HL-60 (cell line): Measurements from ENCODE around the gene DNALI1.

Experiments used
- GABPA ChIP-seq: IDR thresholded peaks from 2 replicates; pipeline ENCODE4 v1.6.1; 2012; ENCODE audit warnings: low read depth
- POLR2AphosphoS5 ChIP-seq: IDR thresholded peaks from 2 replicates; pipeline ENCODE4 v1.6.1; 2012; ENCODE audit warnings: low read depth
- TF ChIP-seq, protein P1 (sequence below): IDR thresholded peaks from one replicate; pipeline ENCODE4 v1.5.1; 2011; ENCODE audit warnings: low read length, control low read depth, inconsistent platforms; ENCODE audit not compliant: insufficient read depth
- TF ChIP-seq, protein P2 (sequence below): IDR thresholded peaks from 2 replicates; pipeline ENCODE4 v1.6.1; 2012; ENCODE audit warnings: low read depth; ENCODE audit not compliant: insufficient replicate concordance

DNA sequence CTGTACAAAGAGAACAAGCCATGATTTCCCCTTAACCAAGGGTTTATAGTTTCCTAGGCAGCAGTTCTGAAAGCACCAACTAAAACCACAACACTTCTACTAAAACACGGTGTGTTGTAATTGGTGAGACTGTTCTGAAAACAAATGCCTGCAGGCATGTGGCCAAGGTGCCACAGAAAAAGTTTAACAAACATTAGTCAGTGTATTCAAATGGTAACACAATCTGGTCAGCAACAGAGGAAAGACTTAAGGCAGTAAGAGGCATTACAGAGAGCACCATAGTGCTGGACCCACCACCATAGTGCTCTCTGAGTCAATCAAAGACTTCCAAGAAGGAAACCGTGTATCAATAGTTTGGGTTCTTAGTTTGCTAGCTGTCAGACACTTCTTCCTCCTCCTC, 19.4 kb upstream of the DNALI1 start:
- TF ChIP-seq POLR2AphosphoS5 (no peak), GABPA (no peak)
- TF ChIP-seq, protein P1, sequence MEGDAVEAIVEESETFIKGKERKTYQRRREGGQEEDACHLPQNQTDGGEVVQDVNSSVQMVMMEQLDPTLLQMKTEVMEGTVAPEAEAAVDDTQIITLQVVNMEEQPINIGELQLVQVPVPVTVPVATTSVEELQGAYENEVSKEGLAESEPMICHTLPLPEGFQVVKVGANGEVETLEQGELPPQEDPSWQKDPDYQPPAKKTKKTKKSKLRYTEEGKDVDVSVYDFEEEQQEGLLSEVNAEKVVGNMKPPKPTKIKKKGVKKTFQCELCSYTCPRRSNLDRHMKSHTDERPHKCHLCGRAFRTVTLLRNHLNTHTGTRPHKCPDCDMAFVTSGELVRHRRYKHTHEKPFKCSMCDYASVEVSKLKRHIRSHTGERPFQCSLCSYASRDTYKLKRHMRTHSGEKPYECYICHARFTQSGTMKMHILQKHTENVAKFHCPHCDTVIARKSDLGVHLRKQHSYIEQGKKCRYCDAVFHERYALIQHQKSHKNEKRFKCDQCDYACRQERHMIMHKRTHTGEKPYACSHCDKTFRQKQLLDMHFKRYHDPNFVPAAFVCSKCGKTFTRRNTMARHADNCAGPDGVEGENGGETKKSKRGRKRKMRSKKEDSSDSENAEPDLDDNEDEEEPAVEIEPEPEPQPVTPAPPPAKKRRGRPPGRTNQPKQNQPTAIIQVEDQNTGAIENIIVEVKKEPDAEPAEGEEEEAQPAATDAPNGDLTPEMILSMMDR, result no peak
- TF ChIP-seq, protein P2, sequence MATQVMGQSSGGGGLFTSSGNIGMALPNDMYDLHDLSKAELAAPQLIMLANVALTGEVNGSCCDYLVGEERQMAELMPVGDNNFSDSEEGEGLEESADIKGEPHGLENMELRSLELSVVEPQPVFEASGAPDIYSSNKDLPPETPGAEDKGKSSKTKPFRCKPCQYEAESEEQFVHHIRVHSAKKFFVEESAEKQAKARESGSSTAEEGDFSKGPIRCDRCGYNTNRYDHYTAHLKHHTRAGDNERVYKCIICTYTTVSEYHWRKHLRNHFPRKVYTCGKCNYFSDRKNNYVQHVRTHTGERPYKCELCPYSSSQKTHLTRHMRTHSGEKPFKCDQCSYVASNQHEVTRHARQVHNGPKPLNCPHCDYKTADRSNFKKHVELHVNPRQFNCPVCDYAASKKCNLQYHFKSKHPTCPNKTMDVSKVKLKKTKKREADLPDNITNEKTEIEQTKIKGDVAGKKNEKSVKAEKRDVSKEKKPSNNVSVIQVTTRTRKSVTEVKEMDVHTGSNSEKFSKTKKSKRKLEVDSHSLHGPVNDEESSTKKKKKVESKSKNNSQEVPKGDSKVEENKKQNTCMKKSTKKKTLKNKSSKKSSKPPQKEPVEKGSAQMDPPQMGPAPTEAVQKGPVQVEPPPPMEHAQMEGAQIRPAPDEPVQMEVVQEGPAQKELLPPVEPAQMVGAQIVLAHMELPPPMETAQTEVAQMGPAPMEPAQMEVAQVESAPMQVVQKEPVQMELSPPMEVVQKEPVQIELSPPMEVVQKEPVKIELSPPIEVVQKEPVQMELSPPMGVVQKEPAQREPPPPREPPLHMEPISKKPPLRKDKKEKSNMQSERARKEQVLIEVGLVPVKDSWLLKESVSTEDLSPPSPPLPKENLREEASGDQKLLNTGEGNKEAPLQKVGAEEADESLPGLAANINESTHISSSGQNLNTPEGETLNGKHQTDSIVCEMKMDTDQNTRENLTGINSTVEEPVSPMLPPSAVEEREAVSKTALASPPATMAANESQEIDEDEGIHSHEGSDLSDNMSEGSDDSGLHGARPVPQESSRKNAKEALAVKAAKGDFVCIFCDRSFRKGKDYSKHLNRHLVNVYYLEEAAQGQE, result no peak
